K562 (cell line): ENCODE measurements around the gene ANKRD27. TPM values are rescaled to one million over a fixed set of nuclear protein-coding genes. Genes with fewer than 3 reads are reported as not detected.

Source experiments
- BCL6 ChIP-seq: fragments of 250-450 bp; sonication (Bioruptor Pico); IDR thresholded peaks from 2 replicates; pipeline ENCODE4 v1.4.0; 2020
- BDP1 ChIP-seq: IDR thresholded peaks from 3 replicates; pipeline ENCODE4 v1.6.1; 2011; ENCODE audit not compliant: insufficient read length, insufficient read depth
- COPS2 ChIP-seq: fragments of 450-650 bp; conservative IDR thresholded peaks from 2 replicates; pipeline ENCODE4 v1.6.1; 2016; ENCODE audit warnings: mild to moderate bottlenecking, moderate library complexity
- DIDO1 ChIP-seq: fragments of 450-650 bp; IDR thresholded peaks from 2 replicates; pipeline ENCODE4 v1.6.1; 2016; ENCODE audit warnings: low read depth, missing biosample characterization, missing genetic modification characterization
- EP300 ChIP-seq: IDR thresholded peaks from 2 replicates; pipeline ENCODE4 v1.6.1; 2012; ENCODE audit warnings: low read length, improper control_type of control experiment
- HMG20B ChIP-seq: fragments of 250-450 bp; sonication (Bioruptor Pico); IDR thresholded peaks from 2 replicates; pipeline ENCODE4 v1.5.0; 2021; ENCODE audit warnings: mild to moderate bottlenecking
- JUNB ChIP-seq: fragments of 450-650 bp; formaldehyde crosslinking; conservative IDR thresholded peaks from 2 replicates; pipeline ENCODE4 v1.4.0; 2020; ENCODE audit warnings: mild to moderate bottlenecking
- MCM5 ChIP-seq: fragments of 450-650 bp; IDR thresholded peaks from 2 replicates; pipeline ENCODE4 v1.6.1; 2016; ENCODE audit warnings: low read depth
- NBN ChIP-seq: fragments of 450-650 bp; IDR thresholded peaks from 2 replicates; pipeline ENCODE4 v1.6.1; 2016; ENCODE audit warnings: low read depth, mild to moderate bottlenecking
- SOX6 ChIP-seq: fragments of 450-650 bp; IDR thresholded peaks from 2 replicates; pipeline ENCODE4 v1.6.1; 2014; ENCODE audit warnings: mild to moderate bottlenecking
- TEAD2 ChIP-seq: fragments of 450-650 bp; IDR thresholded peaks from 2 replicates; pipeline ENCODE4 v1.6.1; 2016; ENCODE audit warnings: missing genetic modification characterization, control low read depth, missing compliant biosample characterization
- YY1 ChIP-seq, 3 experiments: IDR thresholded peaks; 2 replicates each; pipeline ENCODE4 v1.6.1; 2011; ENCODE audit warnings: low read length in 2 of 3, mild to moderate bottlenecking in 2 of 3, moderate library complexity in 2 of 3, borderline replicate concordance in 1 of 3, control low read depth in 1 of 3, low read depth in 1 of 3; ENCODE audit not compliant: insufficient read depth in 3 of 3, insufficient replicate concordance in 2 of 3, control insufficient read depth in 1 of 3, insufficient read length in 1 of 3; ENCODE audit errors: extremely low read depth in 1 of 3
- ZNF143 ChIP-seq: sonication (generic); formaldehyde crosslinking; IDR thresholded peaks from 2 replicates; pipeline ENCODE4 v1.9.0; 2022; ENCODE audit warnings: mild to moderate bottlenecking, missing genetic modification reagents
- ZNF780A ChIP-seq: fragments of 250-450 bp; sonication (Bioruptor Pico); IDR thresholded peaks from 2 replicates; pipeline ENCODE4 v1.5.0; 2021; ENCODE audit warnings: mild to moderate bottlenecking
- polyA plus RNA-seq, 8 experiments: library from polyadenylated mRNA; depleted of rRNA in 4 of 8; stranded (reverse) in 5 of 8; unstranded in 3 of 8; fragments of >200 nt; fragmentation: Nextera tagmentation in 2 of 8; fragmentation: Illumina TruSeq in 1 of 8; extraction: Ambion mirVana in 2 of 8; extraction: Trizol in 1 of 8; gene quantifications; 2 replicates each; pipeline versions ENCODE4 v1.2.1 to v1.2.3, GENCODE V29; 2011 to 2014; ENCODE audit warnings: inconsistent platforms in 1 of 8, missing spikeins in 1 of 8
- total RNA-seq, 7 experiments: library from RNA; depleted of rRNA in 6 of 7; stranded (reverse); fragments of >200 nt in 6 of 7; fragmentation: Illumina TruSeq in 2 of 7; extraction: Trizol in 2 of 7; gene quantifications; 2 replicates each; pipeline versions ENCODE4 v1.2.1 to v1.2.3, GENCODE V29; 2011 to 2021; ENCODE audit warnings: low replicate concordance in 1 of 7
- TF ChIP-seq, protein P1 (sequence below): fragments of 150-350 bp; IDR thresholded peaks from 2 replicates; pipeline ENCODE4 v1.6.1; 2014; ENCODE audit warnings: low read depth, mild to moderate bottlenecking, low read length, borderline replicate concordance
- TF ChIP-seq, protein P2 (sequence below): fragments of 450-650 bp; IDR thresholded peaks from one replicate; pipeline ENCODE4 v1.6.1; 2018; ENCODE audit warnings: mild to moderate bottlenecking, moderate library complexity; ENCODE audit not compliant: partially characterized antibody
- TF ChIP-seq, protein P3 (sequence below): fragments of 250-450 bp; sonication (Bioruptor Pico); IDR thresholded peaks from 2 replicates; pipeline ENCODE4 v1.5.1; 2021; ENCODE audit warnings: mild to moderate bottlenecking
- TF ChIP-seq, protein P4 (sequence below): fragments of 450-650 bp; formaldehyde crosslinking; IDR thresholded peaks from 2 replicates; pipeline ENCODE4 v1.4.0; 2022; ENCODE audit warnings: missing genetic modification characterization
- TF ChIP-seq, protein P5 (sequence below): fragments of 450-650 bp; IDR thresholded peaks from 2 replicates; pipeline ENCODE4 v1.6.1; 2016; ENCODE audit warnings: borderline replicate concordance

The ANKRD27 gene
- total and polyA plus RNA-seq, 9 of the 15 experiments (the other 6 are each of a cell fraction or from before 2014, with no cell fraction given), result 5.3 to 71.3 (median 54.2) TPM

DNA sequence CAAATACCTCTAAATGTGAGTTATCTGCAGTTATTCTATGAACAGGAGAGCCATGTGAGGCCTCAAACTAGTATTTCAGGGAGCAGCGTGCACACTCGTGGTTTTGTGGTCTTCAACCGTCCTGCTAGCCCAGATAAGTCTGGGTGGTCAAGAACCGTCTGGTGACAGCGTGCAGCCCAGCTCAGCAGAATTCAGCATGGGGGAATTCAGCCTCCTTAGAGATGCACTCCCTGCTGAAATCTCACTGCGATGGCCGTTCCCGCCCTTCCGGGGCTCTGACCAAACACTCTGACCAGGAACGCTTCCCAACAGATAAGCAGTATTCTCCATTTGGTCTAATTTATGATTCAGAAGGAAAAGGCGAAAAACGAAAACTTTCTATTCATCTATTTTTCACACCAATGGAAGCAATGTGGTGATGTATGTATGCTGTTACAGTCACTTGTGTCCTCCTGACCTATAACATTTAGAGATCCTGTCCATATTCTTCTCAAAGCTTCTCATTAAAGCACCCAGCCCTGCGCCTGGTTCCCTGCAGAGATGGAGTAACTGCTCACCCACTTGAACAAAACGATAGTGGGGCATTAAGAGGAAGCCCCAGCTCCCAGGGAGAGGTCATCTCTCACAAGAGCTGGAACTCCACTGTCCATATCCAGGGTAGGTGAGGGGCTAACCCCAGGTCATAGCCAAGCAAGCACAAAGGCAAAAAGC is 2.9 kb downstream of the ANKRD27 start (continued):
- TF ChIP-seq, protein P1, sequence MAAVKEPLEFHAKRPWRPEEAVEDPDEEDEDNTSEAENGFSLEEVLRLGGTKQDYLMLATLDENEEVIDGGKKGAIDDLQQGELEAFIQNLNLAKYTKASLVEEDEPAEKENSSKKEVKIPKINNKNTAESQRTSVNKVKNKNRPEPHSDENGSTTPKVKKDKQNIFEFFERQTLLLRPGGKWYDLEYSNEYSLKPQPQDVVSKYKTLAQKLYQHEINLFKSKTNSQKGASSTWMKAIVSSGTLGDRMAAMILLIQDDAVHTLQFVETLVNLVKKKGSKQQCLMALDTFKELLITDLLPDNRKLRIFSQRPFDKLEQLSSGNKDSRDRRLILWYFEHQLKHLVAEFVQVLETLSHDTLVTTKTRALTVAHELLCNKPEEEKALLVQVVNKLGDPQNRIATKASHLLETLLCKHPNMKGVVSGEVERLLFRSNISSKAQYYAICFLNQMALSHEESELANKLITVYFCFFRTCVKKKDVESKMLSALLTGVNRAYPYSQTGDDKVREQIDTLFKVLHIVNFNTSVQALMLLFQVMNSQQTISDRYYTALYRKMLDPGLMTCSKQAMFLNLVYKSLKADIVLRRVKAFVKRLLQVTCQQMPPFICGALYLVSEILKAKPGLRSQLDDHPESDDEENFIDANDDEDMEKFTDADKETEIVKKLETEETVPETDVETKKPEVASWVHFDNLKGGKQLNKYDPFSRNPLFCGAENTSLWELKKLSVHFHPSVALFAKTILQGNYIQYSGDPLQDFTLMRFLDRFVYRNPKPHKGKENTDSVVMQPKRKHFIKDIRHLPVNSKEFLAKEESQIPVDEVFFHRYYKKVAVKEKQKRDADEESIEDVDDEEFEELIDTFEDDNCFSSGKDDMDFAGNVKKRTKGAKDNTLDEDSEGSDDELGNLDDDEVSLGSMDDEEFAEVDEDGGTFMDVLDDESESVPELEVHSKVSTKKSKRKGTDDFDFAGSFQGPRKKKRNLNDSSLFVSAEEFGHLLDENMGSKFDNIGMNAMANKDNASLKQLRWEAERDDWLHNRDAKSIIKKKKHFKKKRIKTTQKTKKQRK, result no peak
- TF ChIP-seq DIDO1 (no peak), ZNF780A (CRISPR knock-in tag) (no peak), BDP1 (no peak), COPS2 (no peak), JUNB (CRISPR knock-in tag) (no peak), TEAD2 (tag) (no peak), BCL6 (CRISPR knock-in tag) (no peak), NBN (0 out of 2 replicates have a peak, but pooled peaks have one; percentile 46), YY1 (IDR thresholded peaks at IDR 0.05; ENCODE audit: borderline replicate concordance in 1 of 3, control insufficient read depth in 1 of 3, extremely low read depth in 1 of 3, insufficient read depth in 3 of 3, insufficient read length in 1 of 3, insufficient replicate concordance in 2 of 3, low read depth in 1 of 3, low read length in 2 of 3) (peak in 2 of 3 experiments; percentile 55 to 78), MCM5 (no peak), HMG20B (CRISPR knock-in tag) (no peak), ZNF143 (no peak), EP300 (peak; percentile 95), SOX6 (peak; percentile 81)
- TF ChIP-seq, protein P2, sequence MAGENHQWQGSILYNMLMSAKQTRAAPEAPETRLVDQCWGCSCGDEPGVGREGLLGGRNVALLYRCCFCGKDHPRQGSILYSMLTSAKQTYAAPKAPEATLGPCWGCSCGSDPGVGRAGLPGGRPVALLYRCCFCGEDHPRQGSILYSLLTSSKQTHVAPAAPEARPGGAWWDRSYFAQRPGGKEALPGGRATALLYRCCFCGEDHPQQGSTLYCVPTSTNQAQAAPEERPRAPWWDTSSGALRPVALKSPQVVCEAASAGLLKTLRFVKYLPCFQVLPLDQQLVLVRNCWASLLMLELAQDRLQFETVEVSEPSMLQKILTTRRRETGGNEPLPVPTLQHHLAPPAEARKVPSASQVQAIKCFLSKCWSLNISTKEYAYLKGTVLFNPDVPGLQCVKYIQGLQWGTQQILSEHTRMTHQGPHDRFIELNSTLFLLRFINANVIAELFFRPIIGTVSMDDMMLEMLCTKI, result no peak
- TF ChIP-seq, protein P3, sequence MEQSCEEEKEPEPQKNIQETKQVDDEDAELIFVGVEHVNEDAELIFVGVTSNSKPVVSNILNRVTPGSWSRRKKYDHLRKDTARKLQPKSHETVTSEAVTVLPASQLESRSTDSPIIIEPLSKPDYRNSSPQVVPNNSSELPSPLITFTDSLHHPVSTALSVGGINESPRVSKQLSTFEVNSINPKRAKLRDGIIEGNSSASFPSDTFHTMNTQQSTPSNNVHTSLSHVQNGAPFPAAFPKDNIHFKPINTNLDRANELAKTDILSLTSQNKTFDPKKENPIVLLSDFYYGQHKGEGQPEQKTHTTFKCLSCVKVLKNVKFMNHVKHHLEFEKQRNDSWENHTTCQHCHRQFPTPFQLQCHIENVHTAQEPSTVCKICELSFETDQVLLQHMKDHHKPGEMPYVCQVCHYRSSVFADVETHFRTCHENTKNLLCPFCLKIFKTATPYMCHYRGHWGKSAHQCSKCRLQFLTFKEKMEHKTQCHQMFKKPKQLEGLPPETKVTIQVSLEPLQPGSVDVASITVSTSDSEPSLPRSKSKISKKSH (CRISPR knock-in tag), result no peak
- TF ChIP-seq, protein P4, sequence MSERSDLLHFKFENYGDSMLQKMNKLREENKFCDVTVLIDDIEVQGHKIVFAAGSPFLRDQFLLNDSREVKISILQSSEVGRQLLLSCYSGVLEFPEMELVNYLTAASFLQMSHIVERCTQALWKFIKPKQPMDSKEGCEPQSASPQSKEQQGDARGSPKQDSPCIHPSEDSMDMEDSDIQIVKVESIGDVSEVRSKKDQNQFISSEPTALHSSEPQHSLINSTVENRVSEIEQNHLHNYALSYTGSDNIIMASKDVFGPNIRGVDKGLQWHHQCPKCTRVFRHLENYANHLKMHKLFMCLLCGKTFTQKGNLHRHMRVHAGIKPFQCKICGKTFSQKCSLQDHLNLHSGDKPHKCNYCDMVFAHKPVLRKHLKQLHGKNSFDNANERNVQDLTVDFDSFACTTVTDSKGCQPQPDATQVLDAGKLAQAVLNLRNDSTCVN (CRISPR knock-in tag), result no peak
- TF ChIP-seq, protein P5, sequence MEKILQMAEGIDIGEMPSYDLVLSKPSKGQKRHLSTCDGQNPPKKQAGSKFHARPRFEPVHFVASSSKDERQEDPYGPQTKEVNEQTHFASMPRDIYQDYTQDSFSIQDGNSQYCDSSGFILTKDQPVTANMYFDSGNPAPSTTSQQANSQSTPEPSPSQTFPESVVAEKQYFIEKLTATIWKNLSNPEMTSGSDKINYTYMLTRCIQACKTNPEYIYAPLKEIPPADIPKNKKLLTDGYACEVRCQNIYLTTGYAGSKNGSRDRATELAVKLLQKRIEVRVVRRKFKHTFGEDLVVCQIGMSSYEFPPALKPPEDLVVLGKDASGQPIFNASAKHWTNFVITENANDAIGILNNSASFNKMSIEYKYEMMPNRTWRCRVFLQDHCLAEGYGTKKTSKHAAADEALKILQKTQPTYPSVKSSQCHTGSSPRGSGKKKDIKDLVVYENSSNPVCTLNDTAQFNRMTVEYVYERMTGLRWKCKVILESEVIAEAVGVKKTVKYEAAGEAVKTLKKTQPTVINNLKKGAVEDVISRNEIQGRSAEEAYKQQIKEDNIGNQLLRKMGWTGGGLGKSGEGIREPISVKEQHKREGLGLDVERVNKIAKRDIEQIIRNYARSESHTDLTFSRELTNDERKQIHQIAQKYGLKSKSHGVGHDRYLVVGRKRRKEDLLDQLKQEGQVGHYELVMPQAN, result no peak
